GM21576 (cell line): Measurements from ENCODE around the gene ITK.
A peak's percentile ranks its signal among the peaks of the same experiment; 100 is the strongest.

ENCODE experiments used
- ATAC-seq: cut with Tn5 transposase; IDR thresholded peaks from one replicate; pipeline ENCODE4 v1.9.1; 2021; ENCODE audit warnings: mild to moderate bottlenecking, moderate library complexity; ENCODE audit not compliant: unreplicated experiment

ITK gene

GRCh38 chr5:157180374-157181264, at the start of gene ITK:
ITK (plus strand) TSS chr5:157180840; CDS start chr5:157180978, 138 bp downstream.
- ATAC-seq = no peak

DNA sequence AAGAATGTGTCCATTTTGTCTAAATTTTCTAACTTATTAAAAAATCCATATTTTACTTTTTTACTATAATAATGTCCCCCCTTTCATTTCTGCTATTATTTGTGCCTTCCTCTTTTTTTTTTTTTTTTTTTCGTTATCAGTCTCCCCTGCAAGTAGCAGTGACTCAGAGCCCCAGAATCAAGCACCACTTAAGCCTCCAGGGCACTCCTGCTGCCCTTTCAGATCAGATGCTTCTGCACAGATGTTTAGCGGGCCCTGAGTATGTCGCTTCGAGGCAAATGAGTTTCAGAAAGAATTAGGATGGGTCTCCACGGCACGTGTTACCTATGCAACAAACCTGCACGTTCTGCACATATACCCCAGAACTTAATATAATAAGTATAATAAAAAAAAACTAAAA, 49.7 kb upstream of the ITK start:
- ATAC-seq = peak; percentile 58

GRCh38 chr5:157132281-157132612, 48.4 kb upstream of the ITK start:
- ATAC-seq = no peak

DNA sequence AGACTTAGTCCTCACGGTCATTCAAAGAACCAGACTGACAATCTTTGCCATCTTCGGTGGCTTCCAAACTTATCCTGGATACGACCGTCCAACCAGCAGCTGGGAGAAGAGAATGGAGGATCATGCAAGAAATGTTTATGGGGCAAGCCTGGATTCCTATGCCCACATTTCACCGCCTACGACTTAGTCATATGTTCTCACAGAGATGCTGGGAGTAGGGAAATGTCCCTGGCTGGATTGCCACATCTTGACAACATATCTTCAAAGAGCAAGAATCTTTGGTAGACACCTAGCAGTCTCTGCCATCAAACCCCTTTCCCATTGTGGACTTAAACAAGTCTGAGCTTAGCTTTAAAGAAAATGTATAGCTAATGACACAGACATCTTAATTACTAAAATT, 42.9 kb upstream of the ITK start:
- ATAC-seq = no peak

GRCh38 chr5:157142317-157143126, 38.1 kb upstream of the ITK start, which contains the start of gene MED7:
MED7 (minus strand) TSS chr5:157142865; CDS start chr5:157139431, 3,434 bp downstream.
- peak; percentile 99 for ATAC-seq

- ATAC-seq = peak; percentile 33
Observed at GRCh38 chr5:157143127-157143971, 37.3 kb upstream of the ITK start.

DNA sequence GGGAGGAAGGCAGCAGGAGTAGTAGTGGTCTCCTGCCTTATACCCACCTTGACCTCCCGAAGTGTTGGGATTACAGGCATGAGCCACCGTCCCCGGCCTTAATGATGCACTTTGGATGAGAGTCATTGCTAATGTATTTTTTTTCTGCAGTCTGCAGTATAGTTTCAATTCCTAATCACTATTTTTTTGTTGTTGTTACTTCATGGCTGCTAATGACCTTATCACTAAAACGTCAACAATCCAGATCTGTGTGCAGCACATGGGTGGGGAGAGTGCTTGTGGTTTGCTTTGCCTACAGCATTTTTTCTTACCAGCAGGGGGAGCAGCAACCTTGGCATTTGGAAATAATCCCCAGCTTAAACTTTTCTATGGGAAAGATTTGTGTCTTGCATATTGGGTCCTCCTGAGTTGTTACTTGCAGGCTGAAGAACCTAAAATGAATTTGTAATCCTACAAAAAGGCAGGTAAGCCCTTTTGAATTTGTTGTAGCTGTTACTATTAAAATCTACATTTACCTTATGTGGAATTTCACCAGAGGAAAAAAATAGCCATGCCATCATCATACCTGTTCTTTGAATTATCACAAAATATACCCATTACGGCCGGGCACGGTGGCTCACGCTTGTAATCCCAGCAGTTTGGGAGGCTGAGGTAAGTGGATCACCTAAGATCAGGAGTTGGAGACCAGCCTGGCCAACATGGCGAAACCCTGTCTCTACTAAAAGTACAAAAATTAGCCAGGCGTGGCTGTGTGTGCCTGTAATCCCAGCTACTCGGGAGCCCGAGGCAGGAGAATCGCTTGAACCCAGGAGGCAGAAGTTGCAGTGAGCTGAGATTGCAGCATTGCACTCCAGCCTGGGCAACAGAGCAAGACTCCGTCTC, 31.7 kb upstream of the ITK start:
- ATAC-seq = peak; percentile 61

- ATAC-seq = no peak
Observed at GRCh38 chr5:157150995-157151394, 29.6 kb upstream of the ITK start.

GRCh38 chr5:157155297-157155696, 25.3 kb upstream of the ITK start:
- no peak for ATAC-seq

DNA sequence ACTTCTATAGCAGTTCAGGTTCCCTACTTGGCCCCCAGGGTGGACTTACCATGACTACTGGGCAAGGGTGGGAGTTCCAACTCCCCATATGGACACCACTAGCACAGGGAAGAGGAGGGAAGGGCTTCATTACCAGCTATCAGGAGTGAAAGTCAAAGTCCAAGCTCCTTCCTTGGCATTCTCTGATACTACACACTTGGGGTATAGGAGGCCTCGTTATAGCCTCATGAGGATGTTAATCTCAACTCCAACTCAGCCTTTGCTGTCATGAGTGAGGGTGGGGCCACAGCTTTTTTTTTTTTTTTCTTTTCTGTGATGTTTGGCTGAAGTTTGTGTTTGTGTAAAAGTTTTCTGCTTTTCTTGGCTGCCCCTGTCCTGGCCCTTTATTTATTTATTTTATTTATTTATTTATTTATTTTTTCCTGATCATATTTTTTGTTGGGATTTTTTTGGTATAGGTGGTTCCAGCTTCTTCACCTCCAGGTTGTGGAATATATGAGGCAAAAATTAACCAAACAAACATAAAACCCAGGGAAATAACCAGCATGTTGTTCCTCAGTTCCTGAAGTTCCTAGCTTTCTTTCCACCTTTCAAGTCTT, 23.2 kb upstream of the ITK start:
- no peak for ATAC-seq

GRCh38 chr5:157159209-157159751, 21.4 kb upstream of the ITK start:
- ATAC-seq = no peak

GRCh38 chr5:157160001-157160400, 20.6 kb upstream of the ITK start:
- no peak for ATAC-seq

DNA sequence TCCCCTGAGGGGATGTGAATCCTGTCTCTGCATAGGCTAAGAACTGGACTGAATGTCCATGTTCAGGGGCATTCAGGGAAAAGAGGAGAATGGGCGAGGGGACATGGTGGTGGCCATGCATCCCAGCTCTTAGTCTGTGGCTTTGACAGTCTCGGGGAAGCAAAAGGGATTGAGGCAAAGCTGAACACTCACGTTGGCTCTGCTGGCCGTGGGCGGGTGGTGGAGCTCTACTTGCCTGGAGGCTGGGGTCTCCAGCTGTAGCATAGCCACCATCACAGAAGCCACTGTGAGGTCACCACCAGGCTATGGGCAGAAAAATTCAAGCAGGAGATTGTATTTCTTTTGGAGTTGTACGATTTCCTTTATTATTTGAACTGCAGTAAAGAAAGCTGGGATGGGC, 18.6 kb upstream of the ITK start:
- ATAC-seq = no peak

DNA sequence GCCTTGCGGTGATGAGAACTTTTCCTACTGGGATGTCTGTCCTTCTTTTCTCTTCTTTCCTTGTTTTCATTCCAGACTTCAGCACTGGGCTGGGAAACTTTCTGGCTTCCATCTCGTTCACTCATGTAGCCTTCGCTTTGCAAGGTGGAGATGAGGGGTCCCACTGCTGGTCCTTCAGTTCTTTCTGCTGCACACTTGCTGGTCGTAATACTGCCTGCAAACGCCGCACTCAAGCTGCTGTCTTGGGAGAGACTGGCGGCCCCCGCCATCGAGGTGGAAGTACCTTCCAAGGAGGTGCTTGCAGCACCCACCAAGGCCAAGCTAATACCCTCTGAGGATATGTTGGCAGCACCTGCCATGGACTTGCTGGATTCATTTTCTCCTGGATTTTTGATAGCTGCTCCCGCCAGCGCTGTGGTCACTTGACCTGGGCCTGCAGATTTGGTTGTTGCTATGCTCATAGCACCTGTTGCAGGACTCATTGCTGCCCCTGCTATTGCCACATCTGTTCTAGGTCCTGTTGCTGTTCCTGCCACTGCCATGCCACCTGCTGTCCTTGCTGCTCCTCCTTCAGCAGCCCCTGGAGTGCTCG, 17.6 kb upstream of the ITK start:
- no peak for ATAC-seq

GRCh38 chr5:157164521-157164920, 16.1 kb upstream of the ITK start:
- no peak for ATAC-seq

- ATAC-seq = no peak
Observed at GRCh38 chr5:157165261-157165660, 15.4 kb upstream of the ITK start.

- ATAC-seq = no peak
Observed at GRCh38 chr5:157165668-157166067, 15.0 kb upstream of the ITK start.

DNA sequence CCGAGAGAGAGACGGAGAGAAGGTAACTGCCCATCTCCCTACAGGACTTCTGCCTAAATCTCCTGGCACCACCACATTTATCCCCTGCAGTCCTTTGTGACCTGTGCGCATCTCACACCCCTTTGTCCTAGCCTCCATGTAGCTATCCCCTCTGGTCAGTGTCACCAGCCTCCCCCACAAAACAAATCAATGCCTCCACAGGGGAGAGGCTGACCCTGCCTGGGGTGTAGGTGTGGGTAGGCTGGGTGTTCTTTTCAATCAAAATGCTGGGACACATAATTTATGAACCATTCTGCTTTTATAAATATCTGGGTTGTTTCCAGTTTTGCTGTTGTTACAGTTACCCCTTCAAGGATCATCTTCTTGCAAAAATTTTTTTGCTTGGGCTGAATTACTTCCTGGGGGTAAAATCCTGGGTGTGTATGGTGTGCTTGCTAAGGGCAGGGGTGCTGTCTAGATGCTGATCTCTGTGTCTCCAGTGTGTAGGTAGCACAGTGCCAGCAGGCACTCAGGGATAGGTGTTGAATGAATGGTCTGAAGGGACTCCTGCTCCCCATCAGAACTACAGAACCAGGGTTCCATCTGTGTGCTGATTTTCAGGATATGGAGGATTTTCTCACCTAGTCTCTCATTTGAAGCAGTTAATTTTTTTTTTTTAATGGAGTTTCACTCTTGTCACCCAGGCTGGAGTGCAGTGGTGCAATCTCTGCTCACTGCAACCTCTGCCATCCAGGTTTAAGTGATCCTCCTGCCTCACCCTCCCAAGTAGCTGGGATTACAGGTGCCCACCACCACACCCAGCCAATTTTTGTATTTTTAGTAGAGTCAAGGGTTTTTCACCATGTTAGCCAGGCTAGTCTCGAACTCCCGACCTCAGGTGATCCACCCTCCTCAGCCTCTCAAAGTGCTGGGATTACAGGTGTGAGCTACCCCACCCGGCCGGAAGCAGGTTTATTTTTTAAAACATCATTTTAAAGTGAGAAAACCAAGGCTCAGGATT, 14.1 kb upstream of the ITK start, which contains the start of gene GARIN3:
TSS of gene GARIN3 (minus strand) at position 51 of the 1,000 bp plus-strand sequence. CDS start 96 bp downstream, outside the sequence.
- ATAC-seq = no peak
